Measurements from ENCODE around the gene CREB3L2. TPM values are rescaled to one million over a fixed set of nuclear protein-coding genes. Genes with fewer than 3 reads are reported as not detected.
"Not testable (repeated sequence)": the region's sequence is repeated elsewhere in the genome, so short reads cannot be mapped to it uniquely, and the experiment has no call there.

Gene CREB3L2
- total and polyA plus RNA-seq, 12 donors, result 11.4 to 169 (median 63.1) TPM

DNA sequence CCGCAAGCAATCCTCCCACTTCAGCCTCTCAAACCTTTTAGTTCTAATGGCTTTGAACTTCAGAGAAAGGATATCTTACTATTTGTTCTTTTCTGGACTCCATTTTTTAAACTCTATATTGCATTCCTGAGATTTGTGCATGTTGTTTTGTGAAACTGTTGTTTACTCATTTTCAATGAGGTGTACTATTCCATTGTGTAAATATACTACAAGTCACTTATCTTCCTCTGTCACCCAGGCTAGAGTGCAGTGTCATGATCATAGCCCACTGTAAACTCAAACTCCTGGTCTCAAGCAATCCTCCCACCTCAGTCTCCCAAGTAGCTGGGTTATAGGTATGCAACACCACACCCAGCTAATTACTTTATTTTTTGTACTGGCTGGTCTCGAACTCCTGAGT lies 43.0 kb upstream of the CREB3L2 start:
- no peaks in the 10 kb centered on the region for H3K27me3 ChIP-seq
- no peak for DNase-seq
- no peak for TF ChIP-seq POLR2A (IDR thresholded peaks at IDR 0.05)
- TF ChIP-seq, protein P1, sequence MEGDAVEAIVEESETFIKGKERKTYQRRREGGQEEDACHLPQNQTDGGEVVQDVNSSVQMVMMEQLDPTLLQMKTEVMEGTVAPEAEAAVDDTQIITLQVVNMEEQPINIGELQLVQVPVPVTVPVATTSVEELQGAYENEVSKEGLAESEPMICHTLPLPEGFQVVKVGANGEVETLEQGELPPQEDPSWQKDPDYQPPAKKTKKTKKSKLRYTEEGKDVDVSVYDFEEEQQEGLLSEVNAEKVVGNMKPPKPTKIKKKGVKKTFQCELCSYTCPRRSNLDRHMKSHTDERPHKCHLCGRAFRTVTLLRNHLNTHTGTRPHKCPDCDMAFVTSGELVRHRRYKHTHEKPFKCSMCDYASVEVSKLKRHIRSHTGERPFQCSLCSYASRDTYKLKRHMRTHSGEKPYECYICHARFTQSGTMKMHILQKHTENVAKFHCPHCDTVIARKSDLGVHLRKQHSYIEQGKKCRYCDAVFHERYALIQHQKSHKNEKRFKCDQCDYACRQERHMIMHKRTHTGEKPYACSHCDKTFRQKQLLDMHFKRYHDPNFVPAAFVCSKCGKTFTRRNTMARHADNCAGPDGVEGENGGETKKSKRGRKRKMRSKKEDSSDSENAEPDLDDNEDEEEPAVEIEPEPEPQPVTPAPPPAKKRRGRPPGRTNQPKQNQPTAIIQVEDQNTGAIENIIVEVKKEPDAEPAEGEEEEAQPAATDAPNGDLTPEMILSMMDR (IDR thresholded peaks at IDR 0.05), result no peak
- no peaks in the 10 kb centered on the region for H3K4me1 ChIP-seq (replicated peaks in 1 of 2)
- intact Hi-C loops (cut with DNase I), result no loop called here
- no peaks in the 10 kb centered on the region for H3K36me3 ChIP-seq (replicated peaks in 1 of 2)
- no peak overlapping the region for H3K4me3 ChIP-seq
- WGBS, 4 donors, result 88 to 96% (median 95%) methylated on average over 2 of the region's 2 CpGs
- H3K27ac ChIP-seq, result no peak overlapping the region
- no peaks in the 10 kb centered on the region for H3K9me3 ChIP-seq (replicated peaks in 1 of 3)

DNA sequence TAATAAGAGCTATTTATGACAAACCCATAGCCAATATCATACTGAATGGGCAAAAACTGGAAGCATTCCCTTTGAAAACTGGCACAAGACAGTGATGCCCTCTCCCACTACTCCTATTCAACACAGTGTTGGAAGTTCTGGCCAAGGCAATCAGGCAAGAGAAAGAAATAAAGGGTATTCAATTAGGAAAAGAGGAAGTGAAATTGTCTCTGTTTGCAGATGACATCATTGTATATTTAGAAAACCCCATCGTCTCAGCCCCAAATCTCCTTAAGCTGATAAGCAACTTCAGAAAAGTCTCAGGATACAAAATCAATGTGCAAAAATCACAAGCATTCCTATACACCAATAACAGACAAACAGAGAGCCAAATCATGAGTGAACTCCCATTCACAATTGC lies 38.2 kb upstream of the CREB3L2 start:
- H3K9me3 ChIP-seq (replicated peaks in 1 of 3); H3K36me3 ChIP-seq (replicated peaks in 1 of 2); DNase-seq; H3K4me3 ChIP-seq; intact Hi-C loops (cut with DNase I); H3K4me1 ChIP-seq (replicated peaks in 1 of 2); H3K27ac ChIP-seq; H3K27me3 ChIP-seq: not testable (repeated sequence)
- WGBS, 4 donors, result 75 to 92% (median 83%) methylated on average over 1 of the region's 1 CpG

DNA sequence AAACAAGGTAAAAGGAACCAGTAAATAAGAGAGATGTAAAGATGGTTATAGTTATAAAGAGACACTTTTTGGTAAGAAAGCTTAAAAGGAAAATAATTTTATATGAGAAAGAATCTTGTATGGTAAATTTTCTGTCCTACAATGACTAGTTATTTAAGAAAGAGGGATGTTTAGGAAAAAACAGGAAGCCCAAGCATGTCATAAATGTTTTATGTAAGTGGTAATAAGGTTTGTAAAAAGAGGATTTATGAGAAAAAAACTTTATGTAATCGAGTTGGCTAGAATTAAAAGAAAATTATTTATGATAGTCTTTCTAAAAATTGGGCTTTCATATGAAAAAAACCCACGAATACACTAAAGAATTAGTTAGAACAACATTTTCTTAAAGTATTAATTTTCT lies 34.2 kb upstream of the CREB3L2 start:
- Histone ChIP-seq H3K27ac (no peak overlapping the region), H3K4me1 (replicated peaks in 1 of 2) (peaks cover 4 to 7% of the 10 kb centered on the region in 2 donors), H3K9me3 (replicated peaks in 1 of 3) (no peaks in the 10 kb centered on the region), H3K27me3 (no peaks in the 10 kb centered on the region), H3K4me3 (no peak overlapping the region), H3K36me3 (replicated peaks in 1 of 2) (no peaks in the 10 kb centered on the region)
- DNase-seq, result no peak
- intact Hi-C loops (cut with DNase I), result no loop called here
- WGBS, 4 donors, result 50 to 63% (median 61%) methylated on average over 2 of the region's 2 CpGs
- TF ChIP-seq POLR2A (IDR thresholded peaks at IDR 0.05), result no peak
- TF ChIP-seq, protein P1 (IDR thresholded peaks at IDR 0.05), result no peak

DNA sequence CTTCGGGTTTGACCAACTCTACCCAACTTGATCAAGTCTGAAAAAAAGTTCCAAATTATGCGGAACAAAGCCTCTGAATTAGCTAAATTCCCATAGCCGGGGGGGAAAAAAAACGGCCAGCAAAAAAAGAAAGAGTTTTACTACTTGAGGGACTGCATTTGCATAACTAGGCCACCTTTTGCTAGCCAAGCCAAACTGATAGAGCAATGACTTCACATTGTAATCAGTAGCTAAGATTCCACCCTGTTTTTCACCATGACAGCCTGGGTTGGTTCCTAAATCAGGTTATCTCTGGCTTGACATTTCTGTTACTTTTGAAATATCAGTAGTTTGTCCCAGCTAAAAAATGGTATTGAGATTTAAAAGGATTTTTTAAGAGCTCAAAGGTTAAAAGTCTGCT lies 31.4 kb upstream of the CREB3L2 start:
- Histone ChIP-seq H3K36me3 (replicated peaks in 1 of 2) (no peaks in the 10 kb centered on the region), H3K27ac (no peak overlapping the region), H3K9me3 (replicated peaks in 1 of 3) (no peaks in the 10 kb centered on the region), H3K4me1 (replicated peaks in 1 of 2) (peaks cover 4 to 7% of the 10 kb centered on the region in 2 donors), H3K4me3 (no peak overlapping the region), H3K27me3 (no peaks in the 10 kb centered on the region)
- intact Hi-C loops (cut with DNase I), result no loop called here
- TF ChIP-seq, protein P1 (IDR thresholded peaks at IDR 0.05), result no peak
- TF ChIP-seq POLR2A (IDR thresholded peaks at IDR 0.05), result no peak
- WGBS, 4 donors, result 73 to 80% (median 78%) methylated on average over 4 of the region's 4 CpGs
- DNase-seq, result peak in 2 of 7 donors; percentile 16 to 55

DNA sequence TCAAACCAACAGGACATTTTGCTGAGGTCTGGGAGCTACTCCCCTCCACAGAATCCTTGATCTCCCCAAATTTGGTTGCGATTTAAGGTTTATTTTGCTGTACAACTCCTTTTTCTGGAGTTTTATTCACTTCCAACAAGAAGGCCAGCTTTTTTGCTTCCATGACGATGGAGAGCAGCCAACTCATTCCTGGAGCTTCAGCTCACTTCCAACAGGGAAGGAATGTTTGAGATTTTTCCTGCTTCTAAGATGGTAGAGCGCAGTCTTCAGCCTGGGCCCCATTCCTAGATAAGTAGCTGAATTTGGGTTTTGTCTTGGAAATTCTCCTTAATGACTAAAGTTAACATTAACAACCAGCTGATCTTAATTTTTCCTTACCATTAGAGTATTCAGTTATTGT lies 30.9 kb upstream of the CREB3L2 start:
- no peaks in the 10 kb centered on the region for H3K9me3 ChIP-seq (replicated peaks in 1 of 3)
- no peaks in the 10 kb centered on the region for H3K27me3 ChIP-seq
- no peak overlapping the region for H3K27ac ChIP-seq
- 86 to 94% (median 89%) methylated on average over 3 of the region's 3 CpGs for WGBS, 4 donors
- intact Hi-C loops (cut with DNase I), result no loop called here
- H3K4me1 ChIP-seq (replicated peaks in 1 of 2), result peaks cover 4 to 7% of the 10 kb centered on the region in 2 donors
- no peak overlapping the region for H3K4me3 ChIP-seq
- no peaks in the 10 kb centered on the region for H3K36me3 ChIP-seq (replicated peaks in 1 of 2)
- no peak for DNase-seq
- TF ChIP-seq, protein P1 (IDR thresholded peaks at IDR 0.05), result no peak
- TF ChIP-seq POLR2A (IDR thresholded peaks at IDR 0.05), result no peak

Measured in adrenal gland (tissue), 12 donors.